HepG2 (cell line): ENCODE results near the gene QPCT. TPM values are rescaled to one million over a fixed set of nuclear protein-coding genes. Genes with fewer than 3 reads are reported as not detected.
A peak's percentile ranks its signal among the peaks of the same experiment; 100 is the strongest.

Source experiments
- CHD4 ChIP-seq: fragments of 200-600 bp; sonication (generic); IDR thresholded peaks from 2 replicates; pipeline ENCODE4 v1.7.0; 2017; ENCODE audit warnings: mild to moderate bottlenecking, low read length, borderline replicate concordance
- EZH2 ChIP-seq: conservative IDR thresholded peaks from 2 replicates; pipeline ENCODE4 v1.6.1; 2012; ENCODE audit warnings: mild to moderate bottlenecking, low read depth, low read length, moderate library complexity
- PAWR ChIP-seq: sonication (generic); formaldehyde crosslinking; IDR thresholded peaks from 2 replicates; pipeline ENCODE4 v1.4.0; 2020; ENCODE audit warnings: missing genetic modification reagents, mild to moderate bottlenecking, borderline replicate concordance
- REXO4 ChIP-seq: sonication (generic); formaldehyde crosslinking; IDR thresholded peaks from 2 replicates; pipeline ENCODE4 v1.8.0; 2022; ENCODE audit warnings: missing genetic modification reagents, mild to moderate bottlenecking, borderline replicate concordance
- RXRA ChIP-seq: sonication (generic); formaldehyde crosslinking; IDR thresholded peaks from 2 replicates; pipeline ENCODE4 v1.5.1; 2020; ENCODE audit warnings: missing genetic modification reagents
- SNAI1 ChIP-seq: sonication (generic); formaldehyde crosslinking; IDR thresholded peaks from 2 replicates; pipeline ENCODE4 v1.5.0; 2020; ENCODE audit warnings: mild to moderate bottlenecking, missing genetic modification reagents, borderline replicate concordance
- SRSF1 ChIP-seq: fragments of 200-400 bp; formaldehyde crosslinking; optimal IDR thresholded peaks from 2 replicates; pipeline ENCODE3; 2017; ENCODE audit warnings: mild to moderate bottlenecking, low read depth, low read length, moderate library complexity
- TAF1 ChIP-seq: sonication (generic); formaldehyde crosslinking; IDR thresholded peaks from 2 replicates; pipeline ENCODE4 v1.4.0; 2020; ENCODE audit warnings: missing genetic modification reagents
- TSC22D2 ChIP-seq: sonication (generic); formaldehyde crosslinking; IDR thresholded peaks from 2 replicates; pipeline ENCODE4 v1.5.1; 2020; ENCODE audit warnings: missing genetic modification reagents, mild to moderate bottlenecking, borderline replicate concordance
- ZFX ChIP-seq: sonication (generic); formaldehyde crosslinking; IDR thresholded peaks from 2 replicates; pipeline ENCODE4 v1.4.0; 2020; ENCODE audit warnings: mild to moderate bottlenecking, low read depth, missing genetic modification reagents, moderate library complexity
- ZNF317 ChIP-seq: sonication (generic); formaldehyde crosslinking; IDR thresholded peaks from 2 replicates; pipeline ENCODE4 v1.5.0; 2020; ENCODE audit warnings: mild to moderate bottlenecking, missing genetic modification reagents
- ZNF33A ChIP-seq: sonication (generic); formaldehyde crosslinking; IDR thresholded peaks from 2 replicates; pipeline ENCODE4 v1.5.1; 2020; ENCODE audit warnings: missing genetic modification reagents, mild to moderate bottlenecking, moderate library complexity, borderline replicate concordance
- ZNF496 ChIP-seq: sonication (generic); formaldehyde crosslinking; IDR thresholded peaks from 2 replicates; pipeline ENCODE4 v1.8.1; 2023; ENCODE audit warnings: mild to moderate bottlenecking, moderate library complexity, missing genetic modification reagents; ENCODE audit not compliant: insufficient replicate concordance
- ZNF501 ChIP-seq: sonication (generic); formaldehyde crosslinking; IDR thresholded peaks from 2 replicates; pipeline ENCODE4 v1.5.1; 2020; ENCODE audit warnings: mild to moderate bottlenecking, moderate library complexity, missing genetic modification reagents
- ZNF605 ChIP-seq: sonication (generic); formaldehyde crosslinking; IDR thresholded peaks from 2 replicates; pipeline ENCODE4 v1.8.0; 2022; ENCODE audit warnings: mild to moderate bottlenecking, missing genetic modification reagents
- ZNF652 ChIP-seq: IDR thresholded peaks from 2 replicates; pipeline ENCODE4 v1.6.1; 2016; ENCODE audit warnings: low read depth, borderline replicate concordance
- ZNF768 ChIP-seq: sonication (generic); formaldehyde crosslinking; IDR thresholded peaks from 2 replicates; pipeline ENCODE4 v1.4.0; 2020; ENCODE audit warnings: missing genetic modification reagents
- polyA plus RNA-seq, 8 experiments: library from polyadenylated mRNA; depleted of rRNA in 3 of 8; stranded (reverse) in 7 of 8; unstranded in 1 of 8; fragments of >200 nt; fragmentation: Illumina TruSeq in 4 of 8; extraction: Trizol in 4 of 8; gene quantifications; 2 replicates each; pipeline versions ENCODE4 v1.2.1 to v1.2.3, GENCODE V29; 2011 to 2016; ENCODE audit warnings: low read depth in 4 of 8, missing spikeins in 1 of 8, mixed read lengths in 1 of 8; ENCODE audit not compliant: insufficient read depth in 1 of 8
- total RNA-seq, 5 experiments: library from RNA; depleted of rRNA; stranded (reverse); fragments of >200 nt; fragmentation: Illumina TruSeq; extraction: Trizol; gene quantifications; 2 replicates each; pipeline ENCODE4 v1.2.3, GENCODE V29; 2016; ENCODE audit warnings: low read depth in 1 of 5
- TF ChIP-seq, protein P1 (sequence below): sonication (generic); formaldehyde crosslinking; IDR thresholded peaks from 2 replicates; pipeline ENCODE4 v1.4.0; 2020; ENCODE audit warnings: mild to moderate bottlenecking, missing genetic modification reagents
- TF ChIP-seq, protein P2 (sequence below): sonication (generic); formaldehyde crosslinking; IDR thresholded peaks from 2 replicates; pipeline ENCODE4 v1.5.0; 2020; ENCODE audit warnings: missing genetic modification reagents
- TF ChIP-seq, protein P3 (sequence below): sonication (generic); formaldehyde crosslinking; IDR thresholded peaks from 2 replicates; pipeline ENCODE4 v1.4.0; 2020; ENCODE audit warnings: missing genetic modification reagents

The QPCT gene
- total and polyA plus RNA-seq, 2 of the 13 experiments (the other 11 are each of a cell fraction or from before 2014, with no cell fraction given), result 0.77 to 1.2 TPM

DNA sequence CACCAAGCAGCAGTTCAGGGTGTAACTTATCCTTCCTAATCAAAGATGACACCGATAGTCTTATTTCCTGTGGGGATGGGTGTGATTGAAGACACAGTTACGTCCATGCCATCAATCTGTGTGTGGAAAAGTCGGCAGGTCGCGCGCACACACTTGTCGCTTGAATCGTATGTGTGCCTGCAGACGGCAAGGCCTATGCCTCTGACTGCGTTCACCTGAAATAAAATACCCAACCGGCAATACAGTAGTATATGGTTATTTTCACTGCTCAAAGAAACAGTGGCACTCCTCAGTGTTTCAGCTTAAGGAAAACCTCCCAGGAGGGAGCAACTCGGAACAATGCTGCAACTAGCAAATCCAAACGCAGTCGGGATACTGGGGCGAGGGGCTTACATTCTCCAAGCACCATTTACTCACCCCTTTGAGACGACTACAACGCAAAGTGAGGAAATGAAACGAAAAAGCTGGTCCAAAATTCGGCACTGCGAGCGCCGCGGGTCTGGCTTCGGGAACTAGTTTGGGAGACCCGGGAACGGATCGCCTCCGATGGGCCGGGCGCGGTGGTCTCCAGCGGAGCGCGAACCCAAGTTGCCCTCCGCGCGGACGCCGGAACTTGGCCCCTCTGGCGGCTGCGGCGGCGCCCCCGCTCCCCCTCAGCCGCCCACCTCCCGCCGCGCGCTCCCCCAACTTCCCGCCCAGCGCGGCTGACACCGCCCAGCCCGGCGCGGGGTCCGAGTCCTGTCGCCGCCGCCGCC lies 20.5 kb upstream of the QPCT start (continued):
- TF ChIP-seq, protein P1, sequence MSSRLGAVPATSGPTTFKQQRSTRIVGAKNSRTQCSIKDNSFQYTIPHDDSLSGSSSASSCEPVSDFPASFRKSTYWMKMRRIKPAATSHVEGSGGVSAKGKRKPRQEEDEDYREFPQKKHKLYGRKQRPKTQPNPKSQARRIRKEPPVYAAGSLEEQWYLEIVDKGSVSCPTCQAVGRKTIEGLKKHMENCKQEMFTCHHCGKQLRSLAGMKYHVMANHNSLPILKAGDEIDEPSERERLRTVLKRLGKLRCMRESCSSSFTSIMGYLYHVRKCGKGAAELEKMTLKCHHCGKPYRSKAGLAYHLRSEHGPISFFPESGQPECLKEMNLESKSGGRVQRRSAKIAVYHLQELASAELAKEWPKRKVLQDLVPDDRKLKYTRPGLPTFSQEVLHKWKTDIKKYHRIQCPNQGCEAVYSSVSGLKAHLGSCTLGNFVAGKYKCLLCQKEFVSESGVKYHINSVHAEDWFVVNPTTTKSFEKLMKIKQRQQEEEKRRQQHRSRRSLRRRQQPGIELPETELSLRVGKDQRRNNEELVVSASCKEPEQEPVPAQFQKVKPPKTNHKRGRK (CRISPR knock-in tag), result 0 out of 2 replicates have a peak, but pooled peaks have one; percentile 36
- no peak for TF ChIP-seq EZH2
- no peak for TF ChIP-seq REXO4 (CRISPR knock-in tag)
- no peak for TF ChIP-seq TSC22D2 (CRISPR knock-in tag)
- TF ChIP-seq ZNF768 (CRISPR knock-in tag), result peak; percentile 24; the same call in 1 of the 2 replicates
- no peak for TF ChIP-seq ZNF496 (CRISPR knock-in tag)
- TF ChIP-seq ZNF33A, result no peak
- no peak for TF ChIP-seq CHD4
- no peak for TF ChIP-seq TAF1
- TF ChIP-seq ZFX (CRISPR knock-in tag), result peak; percentile 75
- peak; percentile 75; the same call in 1 of the 2 replicates for TF ChIP-seq ZNF605 (CRISPR knock-in tag)
- peak; percentile 67 for TF ChIP-seq ZNF501 (CRISPR knock-in tag)
- no peak; the same call in 1 of the 2 replicates for TF ChIP-seq ZNF317 (CRISPR knock-in tag)
- TF ChIP-seq RXRA, result no peak
- TF ChIP-seq SRSF1, result peak; percentile 26
- no peak for TF ChIP-seq PAWR (CRISPR knock-in tag)
- TF ChIP-seq, protein P2, sequence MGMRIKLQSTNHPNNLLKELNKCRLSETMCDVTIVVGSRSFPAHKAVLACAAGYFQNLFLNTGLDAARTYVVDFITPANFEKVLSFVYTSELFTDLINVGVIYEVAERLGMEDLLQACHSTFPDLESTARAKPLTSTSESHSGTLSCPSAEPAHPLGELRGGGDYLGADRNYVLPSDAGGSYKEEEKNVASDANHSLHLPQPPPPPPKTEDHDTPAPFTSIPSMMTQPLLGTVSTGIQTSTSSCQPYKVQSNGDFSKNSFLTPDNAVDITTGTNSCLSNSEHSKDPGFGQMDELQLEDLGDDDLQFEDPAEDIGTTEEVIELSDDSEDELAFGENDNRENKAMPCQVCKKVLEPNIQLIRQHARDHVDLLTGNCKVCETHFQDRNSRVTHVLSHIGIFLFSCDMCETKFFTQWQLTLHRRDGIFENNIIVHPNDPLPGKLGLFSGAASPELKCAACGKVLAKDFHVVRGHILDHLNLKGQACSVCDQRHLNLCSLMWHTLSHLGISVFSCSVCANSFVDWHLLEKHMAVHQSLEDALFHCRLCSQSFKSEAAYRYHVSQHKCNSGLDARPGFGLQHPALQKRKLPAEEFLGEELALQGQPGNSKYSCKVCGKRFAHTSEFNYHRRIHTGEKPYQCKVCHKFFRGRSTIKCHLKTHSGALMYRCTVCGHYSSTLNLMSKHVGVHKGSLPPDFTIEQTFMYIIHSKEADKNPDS (CRISPR knock-in tag), result peak; percentile 72; the same call in 1 of the 2 replicates
- TF ChIP-seq ZNF652 (CRISPR knock-in tag), result 0 out of 2 replicates have a peak, but pooled peaks have one; percentile 20
- TF ChIP-seq, protein P3, sequence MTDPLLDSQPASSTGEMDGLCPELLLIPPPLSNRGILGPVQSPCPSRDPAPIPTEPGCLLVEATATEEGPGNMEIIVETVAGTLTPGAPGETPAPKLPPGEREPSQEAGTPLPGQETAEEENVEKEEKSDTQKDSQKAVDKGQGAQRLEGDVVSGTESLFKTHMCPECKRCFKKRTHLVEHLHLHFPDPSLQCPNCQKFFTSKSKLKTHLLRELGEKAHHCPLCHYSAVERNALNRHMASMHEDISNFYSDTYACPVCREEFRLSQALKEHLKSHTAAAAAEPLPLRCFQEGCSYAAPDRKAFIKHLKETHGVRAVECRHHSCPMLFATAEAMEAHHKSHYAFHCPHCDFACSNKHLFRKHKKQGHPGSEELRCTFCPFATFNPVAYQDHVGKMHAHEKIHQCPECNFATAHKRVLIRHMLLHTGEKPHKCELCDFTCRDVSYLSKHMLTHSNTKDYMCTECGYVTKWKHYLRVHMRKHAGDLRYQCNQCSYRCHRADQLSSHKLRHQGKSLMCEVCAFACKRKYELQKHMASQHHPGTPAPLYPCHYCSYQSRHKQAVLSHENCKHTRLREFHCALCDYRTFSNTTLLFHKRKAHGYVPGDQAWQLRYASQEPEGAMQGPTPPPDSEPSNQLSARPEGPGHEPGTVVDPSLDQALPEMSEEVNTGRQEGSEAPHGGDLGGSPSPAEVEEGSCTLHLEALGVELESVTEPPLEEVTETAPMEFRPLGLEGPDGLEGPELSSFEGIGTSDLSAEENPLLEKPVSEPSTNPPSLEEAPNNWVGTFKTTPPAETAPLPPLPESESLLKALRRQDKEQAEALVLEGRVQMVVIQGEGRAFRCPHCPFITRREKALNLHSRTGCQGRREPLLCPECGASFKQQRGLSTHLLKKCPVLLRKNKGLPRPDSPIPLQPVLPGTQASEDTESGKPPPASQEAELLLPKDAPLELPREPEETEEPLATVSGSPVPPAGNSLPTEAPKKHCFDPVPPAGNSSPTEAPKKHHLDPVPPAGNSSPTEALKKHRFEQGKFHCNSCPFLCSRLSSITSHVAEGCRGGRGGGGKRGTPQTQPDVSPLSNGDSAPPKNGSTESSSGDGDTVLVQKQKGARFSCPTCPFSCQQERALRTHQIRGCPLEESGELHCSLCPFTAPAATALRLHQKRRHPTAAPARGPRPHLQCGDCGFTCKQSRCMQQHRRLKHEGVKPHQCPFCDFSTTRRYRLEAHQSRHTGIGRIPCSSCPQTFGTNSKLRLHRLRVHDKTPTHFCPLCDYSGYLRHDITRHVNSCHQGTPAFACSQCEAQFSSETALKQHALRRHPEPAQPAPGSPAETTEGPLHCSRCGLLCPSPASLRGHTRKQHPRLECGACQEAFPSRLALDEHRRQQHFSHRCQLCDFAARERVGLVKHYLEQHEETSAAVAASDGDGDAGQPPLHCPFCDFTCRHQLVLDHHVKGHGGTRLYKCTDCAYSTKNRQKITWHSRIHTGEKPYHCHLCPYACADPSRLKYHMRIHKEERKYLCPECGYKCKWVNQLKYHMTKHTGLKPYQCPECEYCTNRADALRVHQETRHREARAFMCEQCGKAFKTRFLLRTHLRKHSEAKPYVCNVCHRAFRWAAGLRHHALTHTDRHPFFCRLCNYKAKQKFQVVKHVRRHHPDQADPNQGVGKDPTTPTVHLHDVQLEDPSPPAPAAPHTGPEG (CRISPR knock-in tag), result peak; percentile 50; the same call in 1 of the 2 replicates
- TF ChIP-seq SNAI1 (CRISPR knock-in tag), result peak; percentile 20; the same call in 1 of the 2 replicates
